Fibroblast of lung (primary cell): Measurements from ENCODE around the gene COL9A3. TPM values are rescaled to one million over a fixed set of nuclear protein-coding genes. Genes with fewer than 3 reads are reported as not detected.
A peak's percentile ranks its signal among the peaks of the same experiment; 100 is the strongest.

Source experiments
- DNase-seq, 2 donors: peaks; one replicate each; pipeline versions ENCODE4 v3.0.0 to v3.0.0-alpha.2; 2010; ENCODE audit warnings: low read depth in 2 of 2
- H2AFZ ChIP-seq: 2 replicates; pipeline ENCODE4 v1.5.1; 2012; ENCODE audit warnings: low read length, control low read depth, inconsistent platforms
- H3K27ac ChIP-seq: 2 replicates; pipeline ENCODE4 v1.5.1; 2011; ENCODE audit warnings: low read length, control low read depth; ENCODE audit not compliant: insufficient read depth
- H3K27me3 ChIP-seq: 2 replicates; pipeline ENCODE4 v1.5.1; 2011; ENCODE audit warnings: mild to moderate bottlenecking, low read length; ENCODE audit not compliant: control insufficient read depth, insufficient read depth
- H3K36me3 ChIP-seq: 2 replicates; pipeline ENCODE4 v1.5.1; 2011; ENCODE audit warnings: low read length; ENCODE audit not compliant: control insufficient read depth, insufficient read depth
- H3K4me1 ChIP-seq: 2 replicates; pipeline ENCODE4 v1.5.1; 2011; ENCODE audit warnings: low read length; ENCODE audit not compliant: control insufficient read depth, insufficient read depth; ENCODE audit errors: extremely low read depth
- H3K4me2 ChIP-seq: 2 replicates; pipeline ENCODE4 v1.5.1; 2011; ENCODE audit warnings: low read length, control low read depth; ENCODE audit not compliant: insufficient read depth; ENCODE audit errors: extremely low read depth
- H3K4me3 ChIP-seq, 4 experiments: fragments of 200-600 bp in 1 of 4; sonication (generic) in 1 of 4; replicated peaks in 1 of 4; 2 replicates each; pipeline ENCODE4 v1.5.1; 2011 to 2016; ENCODE audit warnings: low read length in 4 of 4, low read depth in 3 of 4, mild to moderate bottlenecking in 3 of 4, control low read depth in 2 of 4, inconsistent platforms in 1 of 4, mixed read lengths in 1 of 4; ENCODE audit not compliant: insufficient read depth in 1 of 4; ENCODE audit errors: control extremely low read depth in 1 of 4
- H3K79me2 ChIP-seq: 2 replicates; pipeline ENCODE4 v1.5.1; 2012; ENCODE audit warnings: mild to moderate bottlenecking, low read length, inconsistent platforms; ENCODE audit not compliant: control insufficient read depth, insufficient read depth
- H3K9ac ChIP-seq: 2 replicates; pipeline ENCODE4 v1.5.1; 2011; ENCODE audit warnings: mild to moderate bottlenecking, low read length, control low read depth; ENCODE audit not compliant: insufficient read depth
- H3K9me3 ChIP-seq: 2 replicates; pipeline ENCODE4 v1.5.1; 2012; ENCODE audit warnings: low read depth, low read length; ENCODE audit not compliant: control insufficient read depth, insufficient read depth
- H4K20me1 ChIP-seq: 2 replicates; pipeline ENCODE4 v1.5.1; 2011; ENCODE audit warnings: low read length; ENCODE audit not compliant: control insufficient read depth, insufficient read depth; ENCODE audit errors: extremely low read depth
- CTCF ChIP-seq, 2 donors: IDR thresholded peaks in 1 of 2; conservative IDR thresholded peaks in 1 of 2; 1 replicate in 1 of 2; 2 replicates in 1 of 2; pipeline ENCODE4 v1.5.1; 2011 to 2012; ENCODE audit warnings: low read length in 2 of 2, control low read depth in 1 of 2, inconsistent platforms in 1 of 2, low read depth in 1 of 2, mild to moderate bottlenecking in 1 of 2
- EZH2 ChIP-seq: IDR thresholded peaks from 2 replicates; pipeline ENCODE4 v1.5.1; 2012; ENCODE audit warnings: low read length, control low read depth, mild to moderate bottlenecking; ENCODE audit errors: missing control alignments
- polyA plus RNA-seq, 2 donors: library from polyadenylated mRNA; depleted of rRNA in 1 of 2; stranded (reverse) in 1 of 2; unstranded in 1 of 2; fragments of >200 nt; gene quantifications; 2 replicates each; pipeline ENCODE4 v1.2.1, GENCODE V29; 2011 to 2012; ENCODE audit warnings: missing spikeins in 1 of 2
- total RNA-seq: library from RNA; depleted of rRNA; stranded (reverse); fragments of >200 nt; gene quantifications from 2 replicates; pipeline ENCODE4 v1.2.1, GENCODE V29; 2014

The COL9A3 gene
- total and polyA plus RNA-seq, 2 donors (not counting 1 experiment from before 2014, with no cell fraction given), result 0.17 TPM

GRCh38 chr20:62887152-62887859, 70.5 kb downstream of the COL9A3 start:
- Histone ChIP-seq H3K36me3 (peaks cover 26% of the 10 kb centered on the region), H3K9me3 (no peaks in the 10 kb centered on the region), H4K20me1 (no peaks in the 10 kb centered on the region), H3K27ac (peak overlapping the region; percentile 34), H3K79me2 (no peaks in the 10 kb centered on the region), H3K4me2 (no peak overlapping the region), H3K4me3 (no peak overlapping the region), H3K9ac (no peak overlapping the region), H3K4me1 (peaks cover 15% of the 10 kb centered on the region), H2AFZ (no peak overlapping the region), H3K27me3 (no peaks in the 10 kb centered on the region)
- TF ChIP-seq EZH2 (no peak), CTCF (conservative IDR thresholded peaks at IDR 0.05 in 1 of 2, IDR thresholded peaks at IDR 0.05 in 1 of 2; ENCODE audit: low read depth in 1 of 2, low read length in 2 of 2) (peak in 1 of 2 donors; percentile 38)
- DNase-seq, result peak; percentile 94 to 96

GRCh38 chr20:62887860-62888239, 71.0 kb downstream of the COL9A3 start:
- no peaks in the 10 kb centered on the region for H3K9me3 ChIP-seq
- no peaks in the 10 kb centered on the region for H4K20me1 ChIP-seq
- no peak overlapping the region for H3K4me2 ChIP-seq
- DNase-seq, result no peak
- H3K9ac ChIP-seq, result no peak overlapping the region
- H3K4me1 ChIP-seq, result peaks cover 15% of the 10 kb centered on the region
- H3K79me2 ChIP-seq, result no peaks in the 10 kb centered on the region
- H3K36me3 ChIP-seq, result peaks cover 31% of the 10 kb centered on the region
- H2AFZ ChIP-seq, result no peak overlapping the region
- no peaks in the 10 kb centered on the region for H3K27me3 ChIP-seq
- H3K27ac ChIP-seq, result peak overlapping the region; percentile 34
- no peak overlapping the region for H3K4me3 ChIP-seq
- TF ChIP-seq EZH2 (no peak), CTCF (conservative IDR thresholded peaks at IDR 0.05 in 1 of 2, IDR thresholded peaks at IDR 0.05 in 1 of 2; ENCODE audit: low read depth in 1 of 2, low read length in 2 of 2) (no peak)

GRCh38 chr20:62888406-62888805, 71.6 kb downstream of the COL9A3 start:
- Histone ChIP-seq H3K27me3 (no peaks in the 10 kb centered on the region), H3K9me3 (no peaks in the 10 kb centered on the region), H4K20me1 (no peaks in the 10 kb centered on the region), H3K4me3 (no peak overlapping the region), H3K36me3 (peaks cover 31% of the 10 kb centered on the region), H3K27ac (no peak overlapping the region), H2AFZ (no peak overlapping the region), H3K4me1 (peaks cover 15% of the 10 kb centered on the region), H3K79me2 (no peaks in the 10 kb centered on the region), H3K4me2 (no peak overlapping the region), H3K9ac (no peak overlapping the region)
- DNase-seq, result no peak
- no peak for TF ChIP-seq CTCF (conservative IDR thresholded peaks at IDR 0.05 in 1 of 2, IDR thresholded peaks at IDR 0.05 in 1 of 2; ENCODE audit: low read depth in 1 of 2, low read length in 2 of 2)
- TF ChIP-seq EZH2, result no peak
